Adipocyte (in vitro differentiated cells): ENCODE results near the gene TRIO.

Experiments
- DNase-seq: peaks from one replicate; pipeline ENCODE4 v3.0.0-alpha.2; 2015; ENCODE audit warnings: low read depth
- H3K27me3 ChIP-seq: replicated peaks from 2 replicates; pipeline ENCODE4 v1.7.0; 2013; ENCODE audit warnings: mild to moderate bottlenecking, low read length, moderate library complexity; ENCODE audit not compliant: control insufficient read depth, insufficient read depth
- H3K36me3 ChIP-seq: 2 replicates; pipeline ENCODE4 v1.7.0; 2013; ENCODE audit warnings: low read length, mild to moderate bottlenecking, moderate library complexity; ENCODE audit not compliant: control insufficient read depth, insufficient read depth, severe bottlenecking
- H3K4me1 ChIP-seq: 2 replicates; pipeline ENCODE4 v1.7.0; 2013; ENCODE audit warnings: mild to moderate bottlenecking, low read length, moderate library complexity; ENCODE audit not compliant: control insufficient read depth, insufficient read depth
- H3K4me3 ChIP-seq: 2 replicates; pipeline ENCODE4 v1.7.0; 2013; ENCODE audit warnings: mild to moderate bottlenecking, low read length, moderate library complexity
- H3K9ac ChIP-seq: 2 replicates; pipeline ENCODE4 v1.7.0; 2013; ENCODE audit warnings: mild to moderate bottlenecking, low read length, moderate library complexity
- H3K9me3 ChIP-seq: 2 replicates; pipeline ENCODE4 v1.7.0; 2013; ENCODE audit warnings: mild to moderate bottlenecking, low read length, moderate library complexity; ENCODE audit not compliant: control insufficient read depth

The TRIO gene

GRCh38 chr5:14158890-14159666 is 15.9 kb downstream of the TRIO start:
- peaks cover 38% of the 10 kb centered on the region for H3K4me1 ChIP-seq
- no peaks in the 10 kb centered on the region for H3K36me3 ChIP-seq
- H3K9ac ChIP-seq: no peak overlapping the region

GRCh38 chr5:14161825-14162556 is 18.8 kb downstream of the TRIO start:
- Histone ChIP-seq H3K27me3 (no peaks in the 10 kb centered on the region), H3K4me3 (no peak overlapping the region), H3K9ac (no peak overlapping the region), H3K4me1 (peaks cover 32% of the 10 kb centered on the region), H3K9me3 (peaks cover 3% of the 10 kb centered on the region), H3K36me3 (peaks cover 3% of the 10 kb centered on the region)
- DNase-seq: no peak

More at GRCh38 chr5:14158890-14159666, 15.9 kb downstream of the TRIO start:
- DNase-seq: no peak
- Histone ChIP-seq H3K9me3 (peaks cover under 1% of the 10 kb centered on the region), H3K27me3 (no peaks in the 10 kb centered on the region), H3K4me3 (no peak overlapping the region)

GRCh38 chr5:14164164-14165163 is 21.3 kb downstream of the TRIO start:
- Histone ChIP-seq H3K36me3 (peaks cover 3% of the 10 kb centered on the region), H3K4me3 (no peak overlapping the region), H3K9me3 (peaks cover 3% of the 10 kb centered on the region), H3K27me3 (no peaks in the 10 kb centered on the region), H3K9ac (no peak overlapping the region), H3K4me1 (peaks cover 42% of the 10 kb centered on the region)
- no peak for DNase-seq

GRCh38 chr5:14165375-14166106 is 22.4 kb downstream of the TRIO start:
- Histone ChIP-seq H3K27me3 (no peaks in the 10 kb centered on the region), H3K4me1 (peaks cover 46% of the 10 kb centered on the region), H3K9ac (no peak overlapping the region), H3K9me3 (peaks cover 3% of the 10 kb centered on the region), H3K36me3 (peaks cover 3% of the 10 kb centered on the region), H3K4me3 (no peak overlapping the region)
- DNase-seq: no peak

- Histone ChIP-seq H3K9ac (no peak overlapping the region), H3K9me3 (peaks cover 3% of the 10 kb centered on the region), H3K4me1 (peaks cover 54% of the 10 kb centered on the region), H3K4me3 (no peak overlapping the region), H3K27me3 (no peaks in the 10 kb centered on the region), H3K36me3 (peaks cover 3% of the 10 kb centered on the region)
- DNase-seq: no peak
Measured at GRCh38 chr5:14166437-14166836, 23.3 kb downstream of the TRIO start.

GRCh38 chr5:14167211-14167845 is 24.2 kb downstream of the TRIO start:
- H3K27me3 ChIP-seq: no peaks in the 10 kb centered on the region
- peaks cover 3% of the 10 kb centered on the region for H3K9me3 ChIP-seq
- H3K4me3 ChIP-seq: no peak overlapping the region
- peaks cover 63% of the 10 kb centered on the region for H3K4me1 ChIP-seq
- DNase-seq: no peak
- H3K9ac ChIP-seq: no peak overlapping the region
- peaks cover 3% of the 10 kb centered on the region for H3K36me3 ChIP-seq

- DNase-seq: no peak
- H3K4me3 ChIP-seq: no peak overlapping the region
- peaks cover 70% of the 10 kb centered on the region for H3K4me1 ChIP-seq
- H3K36me3 ChIP-seq: peaks cover 3% of the 10 kb centered on the region
- peaks cover 3% of the 10 kb centered on the region for H3K9me3 ChIP-seq
- no peak overlapping the region for H3K9ac ChIP-seq
- no peaks in the 10 kb centered on the region for H3K27me3 ChIP-seq
Measured at GRCh38 chr5:14168144-14168792, 25.1 kb downstream of the TRIO start.

GRCh38 chr5:14168793-14169262 is 25.7 kb downstream of the TRIO start:
- Histone ChIP-seq H3K4me3 (no peak overlapping the region), H3K27me3 (no peaks in the 10 kb centered on the region), H3K4me1 (peaks cover 75% of the 10 kb centered on the region), H3K36me3 (peaks cover 3% of the 10 kb centered on the region), H3K9me3 (peaks cover 3% of the 10 kb centered on the region), H3K9ac (no peak overlapping the region)
- DNase-seq: no peak

- Histone ChIP-seq H3K27me3 (no peaks in the 10 kb centered on the region), H3K9me3 (no peaks in the 10 kb centered on the region), H3K36me3 (no peaks in the 10 kb centered on the region), H3K4me3 (peak overlapping the region; percentile 22), H3K9ac (peak overlapping the region; percentile 40), H3K4me1 (peaks cover 75% of the 10 kb centered on the region)
- peak; percentile 83 for DNase-seq
Measured at GRCh38 chr5:14171046-14171445, 27.9 kb downstream of the TRIO start.

- peak; percentile 80 for DNase-seq
- Histone ChIP-seq H3K9ac (peak overlapping the region; percentile 40), H3K36me3 (no peaks in the 10 kb centered on the region), H3K4me1 (peaks cover 69% of the 10 kb centered on the region), H3K27me3 (no peaks in the 10 kb centered on the region), H3K4me3 (no peak overlapping the region), H3K9me3 (no peaks in the 10 kb centered on the region)
Measured at GRCh38 chr5:14171621-14172020, 28.5 kb downstream of the TRIO start.
